ENCODE data around the gene NUCKS1. TPM values are rescaled to one million over a fixed set of nuclear protein-coding genes. Genes with fewer than 3 reads are reported as not detected.

Gene NUCKS1
- polyA plus RNA-seq, 3 donors, result 4.2 to 4.9 (median 4.2) TPM

DNA sequence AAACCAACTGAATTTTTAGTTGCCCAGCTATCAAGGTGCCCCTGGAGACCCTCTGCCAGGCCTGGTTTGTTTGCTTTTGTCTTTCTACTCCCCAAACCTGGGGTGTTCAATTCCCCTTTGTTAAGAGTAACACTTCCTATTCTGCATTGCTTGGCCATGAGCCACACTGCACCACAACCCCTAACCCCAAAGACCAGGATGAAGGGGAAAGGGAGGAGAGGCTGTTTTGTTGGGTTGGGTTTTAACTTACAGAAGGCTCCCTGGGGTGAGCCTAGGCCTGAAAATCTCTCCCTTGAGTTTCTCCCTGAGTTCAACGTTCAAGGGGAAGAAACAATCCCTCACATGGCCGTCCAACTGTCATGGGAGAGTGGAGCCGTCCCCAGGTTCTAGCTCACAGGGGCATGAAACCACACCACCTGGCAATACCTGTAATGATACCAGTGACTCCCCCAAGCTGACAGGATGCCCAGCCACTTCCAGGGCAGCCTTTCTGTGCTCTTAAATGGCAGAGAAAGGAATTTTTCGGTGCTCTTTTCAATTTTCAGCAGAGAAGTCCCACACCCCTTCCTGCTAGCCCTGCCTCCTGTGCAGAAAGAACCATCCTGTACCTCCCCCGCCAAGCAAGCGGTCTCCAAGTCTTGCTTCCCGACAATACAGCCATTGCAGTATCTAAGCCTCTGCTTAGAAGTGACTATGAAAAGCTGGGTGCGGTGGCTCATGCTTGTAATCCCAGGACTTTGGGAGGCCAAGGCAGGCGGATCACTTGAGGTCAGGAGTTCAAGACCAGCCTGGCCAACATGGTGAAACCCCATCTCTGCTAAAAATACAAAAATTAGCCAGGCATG is 84.6 kb downstream of the NUCKS1 start:
- peaks cover 52 to 55% of the 10 kb centered on the region in 2 donors for H3K4me1 ChIP-seq (ENCODE audit: control insufficient read depth in 1 of 2, insufficient read depth in 2 of 2, low read length in 2 of 2)
- no peak overlapping the region for H3K27ac ChIP-seq (ENCODE audit: low read depth in 1 of 2, low read length in 2 of 2)
- H3K36me3 Mint-ChIP-seq, result no peaks in the 10 kb centered on the region
- no peak overlapping the region for H3K27ac Mint-ChIP-seq
- no peak overlapping the region for H3K4me3 ChIP-seq (replicated peaks in 1 of 3; ENCODE audit: low read depth in 2 of 3, low read length in 3 of 3)
- H3K79me2 ChIP-seq (ENCODE audit: insufficient read depth, low read length), result no peaks in the 10 kb centered on the region
- no peaks in the 10 kb centered on the region for H3K9me3 Mint-ChIP-seq
- H2AFZ ChIP-seq (ENCODE audit: insufficient read depth, low read depth, low read length, poor library complexity, severe bottlenecking), result peak overlapping the region; percentile 53
- H3K27me3 Mint-ChIP-seq (ENCODE audit: low read depth in 3 of 3), result peaks cover 5 to 17% (median 7%) of the 10 kb centered on the region in 3 donors
- intact Hi-C loops (cut with micrococcal nuclease), result no loop called here
- H4K20me1 ChIP-seq (ENCODE audit: insufficient read depth, low read length), result no peaks in the 10 kb centered on the region
- H3K4me2 ChIP-seq (replicated peaks; ENCODE audit: extremely low read depth, low read length, poor library complexity, severe bottlenecking), result no peak overlapping the region
- DNase-seq, result no peak
- H3K36me3 ChIP-seq (replicated peaks in 1 of 2; ENCODE audit: control insufficient read depth in 1 of 2, insufficient read depth in 2 of 2, low read length in 2 of 2), result no peaks in the 10 kb centered on the region
- H3K9me3 ChIP-seq (replicated peaks in 1 of 2; ENCODE audit: control insufficient read depth in 1 of 2, insufficient read depth in 1 of 2, low read length in 2 of 2), result no peaks in the 10 kb centered on the region
- H3K4me3 Mint-ChIP-seq, result peak overlapping the region in 1 of 2 donors; percentile 2
- no peaks in the 10 kb centered on the region for H3K27me3 ChIP-seq (ENCODE audit: control insufficient read depth in 2 of 2, insufficient read depth in 2 of 2, low read length in 2 of 2)
- TF ChIP-seq, protein P1, sequence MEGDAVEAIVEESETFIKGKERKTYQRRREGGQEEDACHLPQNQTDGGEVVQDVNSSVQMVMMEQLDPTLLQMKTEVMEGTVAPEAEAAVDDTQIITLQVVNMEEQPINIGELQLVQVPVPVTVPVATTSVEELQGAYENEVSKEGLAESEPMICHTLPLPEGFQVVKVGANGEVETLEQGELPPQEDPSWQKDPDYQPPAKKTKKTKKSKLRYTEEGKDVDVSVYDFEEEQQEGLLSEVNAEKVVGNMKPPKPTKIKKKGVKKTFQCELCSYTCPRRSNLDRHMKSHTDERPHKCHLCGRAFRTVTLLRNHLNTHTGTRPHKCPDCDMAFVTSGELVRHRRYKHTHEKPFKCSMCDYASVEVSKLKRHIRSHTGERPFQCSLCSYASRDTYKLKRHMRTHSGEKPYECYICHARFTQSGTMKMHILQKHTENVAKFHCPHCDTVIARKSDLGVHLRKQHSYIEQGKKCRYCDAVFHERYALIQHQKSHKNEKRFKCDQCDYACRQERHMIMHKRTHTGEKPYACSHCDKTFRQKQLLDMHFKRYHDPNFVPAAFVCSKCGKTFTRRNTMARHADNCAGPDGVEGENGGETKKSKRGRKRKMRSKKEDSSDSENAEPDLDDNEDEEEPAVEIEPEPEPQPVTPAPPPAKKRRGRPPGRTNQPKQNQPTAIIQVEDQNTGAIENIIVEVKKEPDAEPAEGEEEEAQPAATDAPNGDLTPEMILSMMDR (IDR thresholded peaks at IDR 0.05), result no peak
- H3K9ac ChIP-seq (ENCODE audit: insufficient read depth, low read length, poor library complexity, severe bottlenecking), result no peak overlapping the region
- 43% methylated on average over 6 of the region's 9 CpGs for WGBS (ENCODE audit: insufficient coverage)
- H3K4me1 Mint-ChIP-seq, result peaks cover 50% of the 10 kb centered on the region

DNA sequence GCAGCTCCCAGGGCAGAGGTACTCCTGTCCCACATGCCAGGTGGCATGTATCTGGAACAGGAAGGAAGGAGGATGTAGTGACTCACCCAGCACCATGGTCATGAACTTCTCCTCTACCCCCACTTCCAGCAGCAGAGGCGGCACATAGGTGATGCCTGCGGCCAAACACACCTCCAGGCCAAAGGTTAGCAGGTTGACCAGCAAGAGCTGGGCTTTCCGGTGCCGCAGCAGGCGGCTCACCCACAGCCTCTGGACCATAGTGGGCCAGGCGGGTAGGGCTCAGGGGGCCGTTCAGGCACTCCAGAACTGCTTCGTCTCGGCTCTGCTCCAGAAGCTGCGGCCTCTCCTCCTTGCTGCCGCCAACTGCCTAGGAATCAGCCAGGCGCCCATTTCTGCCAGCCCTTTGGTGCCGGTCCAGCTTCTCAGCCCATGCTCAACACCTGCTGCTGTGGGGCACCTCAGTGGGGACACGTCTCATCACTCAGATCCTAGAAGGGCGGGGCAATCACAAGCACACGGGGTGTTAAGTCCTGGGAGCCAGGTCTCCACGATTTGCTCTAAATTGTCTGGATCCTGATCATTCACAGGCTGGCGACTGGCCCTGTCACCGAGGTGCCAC is 85.5 kb downstream of the NUCKS1 start:
- H3K4me2 ChIP-seq (replicated peaks; ENCODE audit: extremely low read depth, low read length, poor library complexity, severe bottlenecking), result no peak overlapping the region
- no peak overlapping the region for H3K4me3 Mint-ChIP-seq
- no peaks in the 10 kb centered on the region for H3K79me2 ChIP-seq (ENCODE audit: insufficient read depth, low read length)
- peaks cover 43 to 45% of the 10 kb centered on the region in 2 donors for H3K4me1 ChIP-seq (ENCODE audit: control insufficient read depth in 1 of 2, insufficient read depth in 2 of 2, low read length in 2 of 2)
- H3K27ac Mint-ChIP-seq, result peak overlapping the region in 3 of 7 donors; percentile 14 to 78 (median 26)
- peaks cover 5 to 17% (median 7%) of the 10 kb centered on the region in 3 donors for H3K27me3 Mint-ChIP-seq (ENCODE audit: low read depth in 3 of 3)
- no peaks in the 10 kb centered on the region for H3K36me3 Mint-ChIP-seq
- H3K4me3 ChIP-seq (replicated peaks in 1 of 3; ENCODE audit: low read depth in 2 of 3, low read length in 3 of 3), result no peak overlapping the region
- 84% methylated on average over 17 of the region's 19 CpGs for WGBS (ENCODE audit: insufficient coverage)
- no peak overlapping the region for H3K9ac ChIP-seq (ENCODE audit: insufficient read depth, low read length, poor library complexity, severe bottlenecking)
- H3K9me3 ChIP-seq (replicated peaks in 1 of 2; ENCODE audit: control insufficient read depth in 1 of 2, insufficient read depth in 1 of 2, low read length in 2 of 2), result no peaks in the 10 kb centered on the region
- H4K20me1 ChIP-seq (ENCODE audit: insufficient read depth, low read length), result no peaks in the 10 kb centered on the region
- TF ChIP-seq, protein P1 (IDR thresholded peaks at IDR 0.05), result no peak
- H3K36me3 ChIP-seq (replicated peaks in 1 of 2; ENCODE audit: control insufficient read depth in 1 of 2, insufficient read depth in 2 of 2, low read length in 2 of 2), result no peaks in the 10 kb centered on the region
- H3K4me1 Mint-ChIP-seq, result peaks cover 43% of the 10 kb centered on the region
- no peak overlapping the region for H3K27ac ChIP-seq (ENCODE audit: low read depth in 1 of 2, low read length in 2 of 2)
- no peak overlapping the region for H2AFZ ChIP-seq (ENCODE audit: insufficient read depth, low read depth, low read length, poor library complexity, severe bottlenecking)
- H3K9me3 Mint-ChIP-seq, result no peaks in the 10 kb centered on the region
- DNase-seq, result peak in 2 of 3 donors; percentile 25 to 57
- H3K27me3 ChIP-seq (ENCODE audit: control insufficient read depth in 2 of 2, insufficient read depth in 2 of 2, low read length in 2 of 2), result no peaks in the 10 kb centered on the region
- intact Hi-C loops (cut with micrococcal nuclease), result no loop called here
